ENCODE measurements around the gene MAD1L1. TPM values are rescaled to one million over a fixed set of nuclear protein-coding genes. Genes with fewer than 3 reads are reported as not detected.
A peak's percentile ranks its signal among the peaks of the same experiment; 100 is the strongest.

MAD1L1 gene
- polyA plus RNA-seq, 1 experiment = 32.0 TPM

DNA sequence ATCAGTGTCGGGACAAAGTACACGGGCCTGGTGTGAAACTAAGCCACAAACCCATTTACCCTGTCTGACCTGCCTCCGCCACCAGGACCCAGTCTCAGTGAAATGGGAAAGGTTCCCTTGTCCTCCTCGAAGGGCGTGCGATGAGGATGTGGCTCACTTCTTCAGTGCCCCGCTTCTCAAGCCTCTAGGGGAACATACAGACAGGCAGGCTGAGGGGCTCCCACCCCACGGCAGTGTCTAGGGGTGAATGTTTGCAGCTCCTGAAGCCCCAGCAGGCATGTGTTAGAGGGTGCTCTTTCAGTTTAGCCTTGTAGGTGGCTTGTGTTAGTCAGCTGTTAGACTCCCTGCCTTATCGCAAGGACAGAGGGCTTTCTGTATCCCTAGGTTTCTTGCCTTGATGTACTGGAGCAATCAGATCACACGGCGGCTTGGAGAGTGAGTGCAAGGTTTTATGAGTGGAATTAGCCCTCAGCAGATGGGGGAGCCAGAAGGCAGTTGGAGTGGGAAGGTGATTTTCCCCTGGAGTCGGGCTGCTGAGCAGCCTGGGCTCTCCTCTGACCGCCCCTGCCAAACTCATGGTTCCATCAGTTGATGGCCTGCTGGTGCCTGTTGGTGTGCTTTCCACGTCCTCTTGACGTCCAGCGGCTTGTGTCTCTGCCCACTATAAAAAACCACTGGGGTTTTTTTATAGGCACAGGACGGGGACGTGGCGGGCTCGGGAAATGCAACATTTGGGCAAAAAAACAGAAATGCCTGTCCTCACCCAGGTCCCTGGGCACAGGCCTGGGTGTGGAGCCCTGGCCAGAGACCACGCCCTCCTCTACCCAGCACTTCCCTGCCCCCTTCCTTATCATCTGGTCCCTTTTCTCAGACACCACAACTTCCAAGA lies 10.0 kb upstream of the MAD1L1 start:
- H3K27me3 ChIP-seq (ENCODE audit: control insufficient read depth, insufficient read depth, low read length) = no peaks in the 10 kb centered on the region
- CTCF ChIA-PET = interaction anchor here (1.2 kb wide), 1 partner anchor 105 kb away, joined by 4 read pairs; no protein-coding TSS in a partner anchor

GRCh38 chr7:2241580-2242540 lies 9.1 kb upstream of the MAD1L1 start, which contains the start of the genes MRM2 and NUDT1:
MRM2 (minus strand) TSS chr7:2242205; CDS start chr7:2242169, 36 bp downstream.
NUDT1 (plus strand) TSS chr7:2242226; CDS start chr7:2244575, 2,349 bp downstream.
- POLR2A ChIA-PET = no interaction called here
- H3K27me3 ChIP-seq (ENCODE audit: control insufficient read depth, insufficient read depth, low read length) = no peaks in the 10 kb centered on the region
- CTCF ChIA-PET = interaction anchor here (0.8 to 1.2 kb wide), 2 partner anchors 76 to 106 kb away, joined by 4 to 5 read pairs; no protein-coding TSS in a partner anchor
- peak within 1 kb of the TSS; percentile 87 for H3K4me3 ChIP-seq (ENCODE audit: low read depth, low read length)
- TF ChIP-seq, protein P1, sequence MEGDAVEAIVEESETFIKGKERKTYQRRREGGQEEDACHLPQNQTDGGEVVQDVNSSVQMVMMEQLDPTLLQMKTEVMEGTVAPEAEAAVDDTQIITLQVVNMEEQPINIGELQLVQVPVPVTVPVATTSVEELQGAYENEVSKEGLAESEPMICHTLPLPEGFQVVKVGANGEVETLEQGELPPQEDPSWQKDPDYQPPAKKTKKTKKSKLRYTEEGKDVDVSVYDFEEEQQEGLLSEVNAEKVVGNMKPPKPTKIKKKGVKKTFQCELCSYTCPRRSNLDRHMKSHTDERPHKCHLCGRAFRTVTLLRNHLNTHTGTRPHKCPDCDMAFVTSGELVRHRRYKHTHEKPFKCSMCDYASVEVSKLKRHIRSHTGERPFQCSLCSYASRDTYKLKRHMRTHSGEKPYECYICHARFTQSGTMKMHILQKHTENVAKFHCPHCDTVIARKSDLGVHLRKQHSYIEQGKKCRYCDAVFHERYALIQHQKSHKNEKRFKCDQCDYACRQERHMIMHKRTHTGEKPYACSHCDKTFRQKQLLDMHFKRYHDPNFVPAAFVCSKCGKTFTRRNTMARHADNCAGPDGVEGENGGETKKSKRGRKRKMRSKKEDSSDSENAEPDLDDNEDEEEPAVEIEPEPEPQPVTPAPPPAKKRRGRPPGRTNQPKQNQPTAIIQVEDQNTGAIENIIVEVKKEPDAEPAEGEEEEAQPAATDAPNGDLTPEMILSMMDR (IDR thresholded peaks at IDR 0.05; ENCODE audit: insufficient read depth, low read depth, low read length) = no peak
- H3K36me3 ChIP-seq (ENCODE audit: control insufficient read depth, insufficient read depth, low read length) = peaks cover 12% of the 10 kb centered on the region
- no peak for DNase-seq (ENCODE audit: low read depth)

More for the DNA sequence above, 10.0 kb upstream of the MAD1L1 start:
- H3K36me3 ChIP-seq (ENCODE audit: control insufficient read depth, insufficient read depth, low read length) = peaks cover 10% of the 10 kb centered on the region
- TF ChIP-seq, protein P1 (IDR thresholded peaks at IDR 0.05; ENCODE audit: insufficient read depth, low read depth, low read length) = peak; percentile 22; the same call in 1 of the 2 replicates
- POLR2A ChIA-PET = no interaction called here
- DNase-seq (ENCODE audit: low read depth) = no peak
- H3K4me3 ChIP-seq (ENCODE audit: low read depth, low read length) = peak overlapping the region; percentile 87

DNA sequence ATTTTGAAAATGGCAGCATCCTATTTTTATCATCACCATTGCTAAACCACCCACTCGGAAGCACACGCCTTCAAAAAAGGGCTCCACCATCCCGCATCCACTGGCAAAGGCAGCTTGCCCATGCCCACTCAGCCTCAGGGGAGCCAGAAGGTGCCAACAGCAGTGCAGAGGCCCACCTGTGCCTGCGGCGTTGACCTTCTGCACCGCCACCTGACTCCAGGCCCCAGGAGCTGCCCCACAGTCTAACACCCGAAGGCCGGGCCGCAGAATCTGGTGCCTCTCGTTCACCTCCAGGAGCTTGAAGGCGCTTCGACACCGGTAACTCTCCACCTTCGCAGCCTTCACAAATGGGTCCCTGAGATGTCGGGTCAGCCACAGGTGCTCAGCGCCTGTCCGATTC lies 6.5 kb upstream of the MAD1L1 start:
- ChIA-PET POLR2A (no interaction called here), CTCF (interaction anchor here (1.2 kb wide), 1 partner anchor 108 kb away, joined by 3 read pairs; no protein-coding TSS in a partner anchor)
- DNase-seq (ENCODE audit: low read depth) = no peak
- no peaks in the 10 kb centered on the region for H3K27me3 ChIP-seq (ENCODE audit: control insufficient read depth, insufficient read depth, low read length)
- H3K36me3 ChIP-seq (ENCODE audit: control insufficient read depth, insufficient read depth, low read length) = peaks cover 16% of the 10 kb centered on the region
- H3K4me3 ChIP-seq (ENCODE audit: low read depth, low read length) = no peak overlapping the region
- TF ChIP-seq, protein P1 (IDR thresholded peaks at IDR 0.05; ENCODE audit: insufficient read depth, low read depth, low read length) = no peak

DNA sequence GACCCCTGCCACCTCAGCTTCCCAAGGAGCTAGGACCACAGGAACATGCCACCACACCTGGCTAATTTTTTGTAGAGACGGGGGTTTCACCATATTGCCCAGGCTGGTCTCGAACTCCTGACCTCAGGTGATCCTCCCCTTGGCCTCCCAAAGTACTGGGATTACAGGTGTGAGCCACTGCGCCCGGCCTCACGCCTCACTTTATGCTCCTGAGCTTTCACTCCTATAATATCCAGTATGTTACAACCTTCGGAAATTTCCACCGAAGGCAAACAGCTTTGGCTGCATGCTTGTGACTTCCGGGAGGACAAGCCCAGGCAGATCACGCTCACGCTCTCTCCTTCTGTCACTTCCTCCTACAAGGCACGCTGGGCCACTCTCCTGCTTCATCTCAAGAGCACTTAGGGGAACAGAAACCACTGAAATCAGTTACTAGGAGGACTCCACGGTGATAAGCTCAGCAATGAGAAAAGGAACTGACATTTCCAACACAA lies 4.4 kb upstream of the MAD1L1 start:
- Histone ChIP-seq H3K27me3 (ENCODE audit: control insufficient read depth, insufficient read depth, low read length) (no peaks in the 10 kb centered on the region), H3K36me3 (ENCODE audit: control insufficient read depth, insufficient read depth, low read length) (peaks cover 16% of the 10 kb centered on the region), H3K4me3 (ENCODE audit: low read depth, low read length) (no peak overlapping the region)
- POLR2A ChIA-PET = no interaction called here
- TF ChIP-seq, protein P1 (IDR thresholded peaks at IDR 0.05; ENCODE audit: insufficient read depth, low read depth, low read length) = no peak
- DNase-seq (ENCODE audit: low read depth) = no peak
- CTCF ChIA-PET = interaction anchor here (1.3 to 1.4 kb wide), 2 partner anchors 11 to 111 kb away, joined by 4 to 6 read pairs; no protein-coding TSS in a partner anchor
